GM18870 (cell line): Measurements from ENCODE around the gene DCD.
"Not testable (repeated sequence)": the region's sequence is repeated elsewhere in the genome, so short reads cannot be mapped to it uniquely, and the experiment has no call there.

Source experiments
- ATAC-seq: cut with Tn5 transposase; IDR thresholded peaks from one replicate; pipeline ENCODE4 v1.9.1; 2021; ENCODE audit warnings: moderate library complexity; ENCODE audit not compliant: unreplicated experiment

DCD gene

DNA sequence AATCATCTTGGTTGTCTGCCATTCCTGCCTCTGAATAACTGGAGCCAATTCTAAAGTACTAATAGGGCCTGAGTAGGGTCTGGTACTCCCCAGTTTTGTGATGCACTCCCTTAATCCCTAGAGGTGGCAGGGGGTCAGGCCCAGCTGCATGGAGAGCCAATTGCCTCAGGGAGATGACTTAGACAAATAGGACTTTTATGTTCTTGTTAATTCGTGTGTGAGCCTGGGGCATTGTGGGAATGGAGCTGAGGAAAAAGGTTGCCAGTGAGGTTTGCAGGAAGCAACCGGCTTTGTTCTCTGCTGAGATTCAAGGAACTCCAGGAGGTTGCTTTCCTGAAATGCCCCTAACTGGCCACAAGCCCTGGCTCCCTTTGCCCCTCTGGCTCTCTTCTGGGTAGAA lies 6.8 kb upstream of the DCD start:
- no peak for ATAC-seq

DNA sequence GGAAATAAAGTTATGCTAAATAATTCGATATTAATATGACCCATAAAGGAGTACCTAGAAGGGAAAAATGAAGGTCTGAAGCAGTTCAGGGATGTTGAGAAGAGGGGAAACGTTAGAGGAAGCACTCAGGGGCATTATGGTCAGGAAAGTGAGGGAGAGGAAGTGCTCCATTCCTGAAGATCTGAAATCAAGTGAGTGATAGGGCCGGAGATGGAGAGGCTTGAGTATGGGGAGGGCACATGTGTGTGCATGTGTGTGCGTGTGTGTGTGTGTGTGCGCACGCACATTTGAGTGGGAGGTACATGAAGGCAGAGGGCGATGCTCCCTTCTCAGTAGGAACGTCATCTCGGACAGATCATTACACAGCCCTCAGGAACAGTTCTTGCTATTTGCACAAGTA lies 4.9 kb upstream of the DCD start:
- ATAC-seq: no peak

DNA sequence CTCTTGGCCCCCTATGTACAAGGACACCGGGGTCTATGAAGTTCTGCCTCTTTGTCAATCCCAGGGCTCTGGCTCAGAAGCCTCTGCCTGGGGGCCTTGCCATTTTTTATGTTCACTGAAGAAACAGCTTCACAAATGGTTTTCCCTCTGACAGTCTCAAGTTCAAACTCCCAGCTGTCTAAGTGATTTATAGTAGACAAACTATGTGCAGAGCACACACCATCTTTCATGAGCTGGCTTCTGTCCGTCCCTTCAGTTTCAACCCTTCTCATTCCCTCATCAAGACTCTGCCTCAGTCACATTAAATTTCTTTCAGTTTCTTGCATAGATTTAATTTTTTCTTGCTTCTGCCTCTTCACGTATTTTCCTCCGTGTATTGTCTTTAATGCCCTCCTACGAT lies 2.7 kb upstream of the DCD start:
- ATAC-seq: no peak

DNA sequence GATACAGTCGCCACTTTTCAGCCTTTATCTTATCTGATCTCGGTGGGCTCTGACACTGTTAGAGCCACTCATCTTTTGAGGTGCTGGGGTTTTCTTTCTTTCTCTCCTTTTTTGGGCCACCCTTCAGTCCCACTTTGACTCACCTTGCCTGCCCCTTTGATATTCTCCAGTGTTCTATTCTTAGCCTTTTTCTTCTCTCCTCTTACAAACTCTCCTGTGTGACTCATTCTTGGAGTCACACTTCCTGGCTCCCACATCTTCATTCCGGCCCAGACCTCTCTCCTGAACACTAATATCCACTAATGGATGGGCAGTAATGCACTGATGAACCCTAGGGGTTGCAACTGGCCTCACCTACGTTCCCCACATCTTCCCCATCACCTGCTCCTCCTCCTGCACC lies 2.2 kb upstream of the DCD start:
- no peak for ATAC-seq

DNA sequence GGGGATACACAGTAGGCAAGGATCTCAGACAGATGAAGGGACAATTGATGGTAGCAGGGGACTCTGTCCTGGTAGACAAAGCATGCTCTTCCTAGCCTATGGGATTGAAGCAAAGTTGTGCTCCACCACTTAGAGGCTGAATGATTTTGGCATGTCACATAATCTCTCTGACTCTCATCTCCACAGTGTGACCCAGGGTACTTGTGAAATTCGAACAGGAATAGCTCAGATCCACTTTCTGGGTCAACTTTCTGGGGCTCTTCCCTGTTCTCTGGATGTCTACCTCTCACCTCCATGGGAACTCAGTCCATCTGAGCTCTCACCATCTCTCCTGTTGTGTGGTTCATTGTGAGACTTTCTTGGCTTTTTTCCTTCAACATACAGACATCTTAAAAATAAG lies 1.7 kb upstream of the DCD start:
- ATAC-seq: no peak

DNA sequence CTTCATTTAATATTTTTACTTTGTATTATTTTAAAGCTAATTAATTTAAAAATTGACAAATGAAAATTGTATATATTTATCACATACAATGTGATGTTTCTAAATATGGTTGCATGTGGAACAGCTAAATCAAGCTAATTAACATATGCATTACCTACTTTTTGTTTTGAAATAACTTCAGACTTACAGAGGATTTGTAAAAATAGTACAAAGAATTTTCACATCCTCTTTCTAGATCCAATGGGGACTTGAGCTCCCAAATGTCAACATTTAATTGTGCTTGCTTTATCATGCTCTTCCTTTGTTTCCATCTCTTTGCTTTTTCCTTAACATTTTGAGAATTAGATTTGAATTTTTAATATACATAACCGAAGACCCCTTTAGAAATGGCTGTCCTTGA lies 6.6 kb downstream of the DCD start:
- no peak for ATAC-seq

DNA sequence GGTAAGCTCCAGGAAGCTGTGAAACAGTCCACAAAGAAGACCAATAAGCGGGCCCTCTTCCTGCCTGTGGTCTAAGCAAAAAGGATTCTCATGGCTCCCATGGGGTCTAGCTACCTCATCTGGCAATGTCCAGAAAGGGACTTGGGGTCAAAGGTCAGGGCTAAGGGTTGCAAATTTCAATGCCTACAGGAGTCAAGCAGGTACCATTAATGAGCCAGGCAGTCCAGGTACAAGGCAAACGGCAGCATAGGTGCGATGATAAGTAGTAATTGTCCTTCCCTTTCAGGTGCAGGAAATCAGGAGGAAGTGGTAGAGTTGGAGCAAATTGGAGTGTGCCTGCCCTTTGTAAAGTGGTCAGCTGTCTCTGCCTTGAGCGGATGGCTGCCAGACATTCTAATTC lies 7.1 kb downstream of the DCD start:
- no peak for ATAC-seq

DNA sequence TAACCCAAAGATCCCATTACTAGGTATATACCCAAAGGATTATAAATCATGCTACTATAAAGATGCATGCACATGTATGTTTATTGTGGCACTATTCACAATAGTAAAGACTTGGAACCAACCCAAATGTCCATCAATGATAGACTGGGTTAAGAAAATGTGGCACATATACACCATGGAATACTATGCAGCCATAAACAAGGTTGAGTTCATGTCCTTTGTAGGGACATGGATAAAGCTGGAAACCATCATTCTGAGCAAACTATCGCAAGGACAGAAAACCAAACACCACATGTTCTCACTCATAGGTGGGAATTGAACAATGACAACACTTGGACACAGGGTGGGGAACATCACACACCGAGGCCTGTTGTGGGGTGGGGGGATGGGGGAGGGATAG lies 9.1 kb downstream of the DCD start:
- not testable (repeated sequence) for ATAC-seq

DNA sequence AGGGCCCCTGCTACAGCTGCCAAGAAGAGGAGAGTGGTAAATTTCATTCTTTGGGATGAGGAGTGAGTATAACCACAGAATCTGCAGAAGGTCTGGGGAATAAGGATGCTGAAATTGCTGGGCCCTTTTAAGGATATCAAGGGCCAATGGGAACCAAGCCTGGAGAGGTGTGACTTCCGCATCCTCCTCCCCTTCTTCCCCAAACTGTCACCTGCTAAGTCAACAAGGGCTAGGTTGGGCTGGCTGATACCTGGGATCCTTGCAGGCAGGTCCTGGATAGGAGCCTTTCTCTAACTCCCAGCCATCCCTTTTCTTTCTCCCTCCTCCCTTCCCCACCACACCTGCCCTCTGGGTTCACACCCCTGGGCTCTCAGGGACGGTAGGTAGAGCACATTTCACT lies 13.4 kb downstream of the DCD start, which contains the start of gene LACRT:
TSS of gene LACRT (minus strand) at position 101 of the 400 bp plus-strand sequence. CDS start at position 47, 54 bp downstream.
- no peak for ATAC-seq

DNA sequence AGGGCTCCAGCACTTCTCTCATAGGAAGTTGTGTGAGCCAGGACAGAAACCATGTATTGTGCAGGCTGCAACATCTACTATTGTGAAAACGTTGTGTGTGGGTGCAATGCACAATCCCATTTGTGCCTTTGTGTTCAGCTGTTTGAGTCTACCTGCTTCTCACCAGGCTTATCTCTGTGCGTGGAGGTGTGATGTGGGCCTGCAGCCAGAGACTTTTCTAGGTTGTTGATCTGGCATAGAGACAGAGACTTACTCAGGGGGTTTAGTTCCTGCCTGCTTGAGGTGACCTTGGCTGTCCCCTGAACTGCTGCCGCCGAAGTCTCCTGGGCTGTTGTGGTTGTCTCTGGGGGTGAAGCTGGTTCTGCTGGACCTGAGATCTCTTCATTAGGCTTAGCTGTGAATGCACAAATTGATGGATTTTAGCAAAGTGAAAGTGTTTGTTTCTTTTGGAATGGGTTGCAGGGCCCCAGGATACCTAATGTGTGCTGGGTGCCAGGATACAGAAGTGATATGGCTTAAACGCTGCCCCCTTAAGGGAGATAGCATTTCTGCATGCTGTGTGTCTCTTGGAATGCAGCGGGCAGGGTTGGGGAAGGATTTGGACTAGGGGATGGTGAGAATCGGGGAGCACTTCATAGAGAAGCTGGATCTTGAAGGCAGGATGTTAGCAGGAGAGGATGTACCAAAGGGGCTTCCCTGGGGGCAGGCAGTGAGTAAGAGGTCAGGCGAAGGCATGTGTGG lies 16.0 kb downstream of the DCD start:
- ATAC-seq: no peak

DNA sequence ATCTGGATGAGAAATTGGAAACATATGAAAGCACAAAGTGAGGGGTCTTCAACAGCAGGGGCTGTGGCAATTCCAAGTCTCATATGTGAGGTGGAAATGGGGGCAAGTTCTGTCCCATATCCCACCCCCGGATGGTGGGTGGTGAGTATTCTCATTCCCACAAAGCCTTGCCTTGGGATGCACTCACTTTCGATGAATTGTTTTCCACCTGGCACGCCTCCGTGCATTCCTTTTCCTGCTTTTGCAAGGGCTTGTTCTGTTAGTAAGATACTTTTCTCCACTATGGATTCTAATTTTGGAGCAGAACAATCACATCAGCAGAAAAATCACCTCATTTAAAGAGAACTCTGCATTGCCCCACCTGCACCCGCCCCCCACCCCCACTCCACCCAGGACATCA lies 16.6 kb downstream of the DCD start:
- ATAC-seq: no peak

DNA sequence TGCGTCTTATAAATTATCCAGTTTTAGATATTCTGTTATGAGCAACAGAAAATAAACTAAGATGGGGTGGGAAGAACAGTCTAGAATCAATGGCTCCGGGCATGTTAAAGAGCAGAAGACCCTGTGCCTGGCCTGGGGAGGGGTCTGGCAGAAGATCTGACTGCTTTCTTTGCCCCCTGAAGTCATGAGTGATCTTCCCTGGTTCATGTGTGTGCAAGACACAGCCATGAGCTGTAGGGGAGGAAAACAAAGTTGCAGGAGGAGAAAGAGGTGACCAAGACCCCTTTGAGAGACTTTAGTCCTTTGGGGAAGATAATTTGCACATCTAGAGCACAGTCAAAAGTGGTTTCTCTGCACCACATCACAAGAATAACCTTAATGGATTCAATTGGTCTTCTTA lies 18.2 kb downstream of the DCD start:
- ATAC-seq: no peak

DNA sequence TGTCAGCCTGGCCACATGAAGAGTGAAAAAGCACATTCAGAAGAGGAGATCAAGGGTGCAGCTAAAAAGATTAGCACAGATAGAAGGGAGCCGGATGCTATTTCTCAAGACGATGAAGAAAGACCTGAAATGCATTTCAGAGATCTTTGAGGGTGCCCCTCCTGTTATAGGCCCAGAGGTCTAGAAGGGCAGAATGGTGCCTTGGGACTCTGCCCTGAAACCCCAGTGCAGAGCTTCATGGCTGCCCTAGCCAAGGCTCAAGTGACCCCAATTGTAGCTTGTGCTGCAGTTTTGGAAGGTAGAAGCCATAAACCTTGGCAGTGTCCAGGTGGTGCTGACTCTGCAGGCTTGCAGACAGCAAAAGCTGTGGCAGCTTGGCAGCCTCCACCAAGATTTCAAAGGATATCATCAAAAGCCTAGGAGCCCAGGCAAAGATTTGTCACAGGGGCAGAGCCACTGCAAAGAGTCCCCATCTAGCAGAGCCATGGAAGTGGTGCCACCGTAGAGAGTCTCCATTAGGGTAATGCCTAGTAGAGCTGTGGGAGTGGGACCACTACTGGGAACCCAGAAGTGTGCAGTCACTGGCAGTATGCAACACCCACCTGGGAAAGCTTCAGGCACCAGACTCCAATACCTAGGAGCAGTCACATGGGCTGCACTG lies 19.8 kb downstream of the DCD start:
- ATAC-seq: no peak

DNA sequence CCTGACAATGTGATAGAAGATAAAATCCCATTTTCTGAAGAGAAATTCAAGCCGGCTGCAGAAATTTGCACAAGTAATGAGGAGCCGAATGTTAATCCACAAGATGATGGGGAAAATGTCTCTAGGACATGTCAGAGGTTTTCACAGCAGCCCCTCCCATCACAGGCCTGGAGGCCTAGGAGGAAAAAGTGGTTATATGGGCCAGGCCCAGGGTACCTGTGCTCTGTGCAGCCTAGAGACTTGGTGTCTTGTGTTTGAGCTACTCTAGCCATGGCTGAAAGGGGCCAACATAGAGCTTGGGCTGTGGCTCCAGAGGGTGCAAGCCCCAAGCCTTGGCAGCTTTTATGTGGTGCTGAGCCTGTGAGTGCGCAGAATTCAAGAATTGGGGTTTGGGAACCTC lies 20.9 kb downstream of the DCD start:
- no peak for ATAC-seq

DNA sequence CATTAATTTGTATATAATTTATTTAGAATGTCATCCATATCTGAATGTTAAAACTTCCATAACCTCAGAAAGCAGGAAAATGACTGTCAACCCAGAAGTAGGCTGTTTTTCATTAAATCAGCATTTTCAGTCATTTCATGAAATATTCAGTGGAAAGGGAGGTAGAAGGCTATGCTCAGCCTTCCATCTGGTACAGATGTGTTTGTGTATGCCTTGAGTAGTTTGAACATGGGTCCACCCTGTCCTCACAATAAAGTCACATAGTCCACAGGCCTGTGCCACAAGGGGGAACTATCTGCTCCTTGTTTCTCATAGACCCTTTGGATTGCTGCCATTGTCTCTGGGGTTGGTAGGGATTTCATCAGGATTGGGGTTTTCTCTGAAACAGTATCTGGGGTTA lies 22.6 kb downstream of the DCD start:
- ATAC-seq: no peak

DNA sequence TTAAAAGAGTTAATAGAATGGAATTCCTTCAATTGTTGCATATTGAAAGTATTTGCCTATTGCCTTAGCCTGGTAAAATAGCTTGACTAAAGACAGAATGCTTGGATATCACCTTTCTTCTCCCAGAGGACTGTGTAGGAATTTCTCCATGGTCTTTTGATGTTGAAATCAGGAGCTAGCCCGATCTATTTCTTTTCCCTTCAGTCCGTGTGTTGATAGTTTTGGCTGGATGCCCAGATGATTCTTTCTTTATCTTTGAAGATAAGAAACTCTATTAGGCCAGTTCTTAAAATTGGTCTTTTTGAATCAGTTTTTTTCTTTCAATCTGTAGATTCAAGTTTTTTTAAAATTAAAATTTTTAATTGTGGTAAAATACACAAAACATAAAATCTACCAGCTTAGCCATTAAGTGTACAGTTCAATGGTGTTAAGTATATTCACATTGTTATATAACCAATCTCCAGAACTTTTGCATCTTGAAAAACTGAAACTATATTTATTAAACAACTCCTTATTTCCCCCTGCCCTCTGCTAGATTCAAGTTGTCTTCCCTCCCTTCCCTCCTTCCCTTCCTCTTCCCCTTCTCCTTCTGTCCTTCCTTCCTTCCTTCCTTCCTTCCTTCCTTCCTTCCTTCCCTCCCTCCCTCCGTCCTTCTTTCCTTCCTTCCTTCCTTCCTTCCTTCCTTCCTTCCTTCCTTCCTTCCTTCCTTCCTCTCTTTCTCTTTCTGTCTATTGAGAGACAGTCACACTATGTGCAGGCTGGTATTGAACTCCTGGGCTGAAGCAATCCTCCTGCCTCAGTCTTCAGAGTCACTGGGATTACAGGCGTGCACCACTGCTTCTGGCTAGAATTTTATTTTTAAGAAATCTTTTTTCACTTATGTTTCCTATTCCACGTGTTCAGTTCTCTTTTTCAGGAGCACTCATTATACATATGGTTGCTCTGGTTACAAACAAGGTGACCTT lies 23.6 kb downstream of the DCD start:
- ATAC-seq: no peak

DNA sequence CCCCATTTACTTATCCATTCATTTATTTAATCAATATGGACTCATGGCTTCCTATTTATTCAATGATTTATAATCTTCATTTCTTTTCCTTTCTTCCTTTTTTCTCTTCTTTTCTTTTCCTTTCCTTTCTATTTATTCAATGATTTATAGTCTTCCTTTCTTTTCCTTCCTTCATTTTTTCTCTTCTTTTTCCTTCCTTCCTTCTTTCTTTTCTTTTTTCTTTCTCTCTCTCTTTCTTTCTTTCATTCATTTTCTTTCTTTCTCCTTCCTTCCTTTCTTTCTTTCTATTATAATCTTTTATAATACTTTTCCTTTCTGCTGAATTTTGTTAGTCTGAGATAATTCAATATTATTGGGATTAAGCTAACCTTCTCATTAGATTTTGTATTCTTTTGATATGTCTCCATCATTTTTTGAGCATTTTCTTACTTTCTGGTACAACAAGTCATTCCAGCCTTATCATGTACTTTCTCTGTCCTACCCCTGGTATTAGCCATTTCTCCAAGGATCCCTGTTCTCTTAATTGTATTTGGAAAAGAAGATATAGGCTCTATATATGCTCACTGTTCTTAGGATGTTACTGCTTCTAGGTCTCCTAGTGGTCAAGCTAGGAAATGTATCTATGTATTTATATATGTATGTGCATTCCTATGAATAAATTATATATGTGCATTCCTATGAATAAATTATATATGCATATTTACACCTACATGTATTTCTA lies 25.5 kb downstream of the DCD start:
- no peak for ATAC-seq

DNA sequence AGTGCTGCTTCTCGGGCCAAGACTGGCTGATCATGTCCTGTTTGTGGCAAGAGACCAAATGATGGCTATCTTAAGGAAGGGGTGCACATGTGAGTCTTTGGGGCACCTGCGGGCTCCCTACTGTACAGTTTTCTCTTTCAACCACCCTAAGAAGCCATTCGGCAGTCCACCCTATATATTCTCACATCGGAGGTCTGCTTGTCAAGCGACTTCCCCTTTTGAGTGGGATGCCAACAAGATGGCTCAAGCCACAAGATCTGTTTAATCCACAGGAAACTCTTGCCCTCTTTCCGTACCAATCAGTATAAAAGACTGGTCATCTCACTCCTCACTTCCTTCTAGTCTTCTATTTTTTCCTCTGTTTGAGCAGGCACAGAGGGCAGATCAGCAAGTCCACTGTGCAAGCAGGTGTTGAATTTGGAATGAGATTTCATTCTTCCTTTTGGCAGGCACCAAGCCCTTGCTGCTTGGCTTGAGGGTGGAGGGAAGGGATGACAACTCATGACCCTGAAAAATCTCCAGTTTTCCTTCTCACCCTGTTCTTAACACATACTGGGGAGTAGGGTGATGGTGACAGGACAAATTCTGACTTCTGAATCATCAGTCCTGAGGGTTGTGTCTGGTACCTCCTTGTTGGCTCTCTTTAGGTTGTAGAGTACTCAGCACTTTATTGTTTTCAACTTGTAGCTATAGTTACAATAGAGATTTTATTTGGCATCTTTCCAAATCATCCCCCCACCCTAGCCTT lies 31.1 kb downstream of the DCD start:
- no peak for ATAC-seq

DNA sequence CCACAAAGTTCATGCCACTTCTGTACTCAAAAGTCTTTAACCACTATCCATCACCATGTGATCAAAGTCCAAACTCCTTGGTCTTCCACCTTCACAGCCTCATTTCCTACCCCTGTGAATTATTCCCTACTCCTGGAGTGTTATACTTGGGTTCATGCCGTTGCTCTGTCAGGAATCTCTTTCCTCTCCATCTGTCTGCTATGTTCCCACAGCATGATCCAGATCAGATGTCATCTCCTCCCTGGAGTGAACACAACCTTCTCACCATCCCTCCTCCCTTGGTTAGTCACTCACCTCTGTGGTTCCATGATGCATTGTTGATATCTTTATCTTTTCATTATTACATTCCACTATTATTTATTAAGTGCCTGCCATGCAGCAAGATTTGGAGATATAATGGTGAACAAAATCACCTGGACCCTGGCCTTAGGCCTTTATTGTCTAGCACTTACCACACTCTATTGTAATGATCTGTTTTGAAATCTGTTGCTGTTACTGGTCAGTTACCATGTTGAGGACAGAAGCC lies 35.9 kb downstream of the DCD start:
- ATAC-seq: no peak

DNA sequence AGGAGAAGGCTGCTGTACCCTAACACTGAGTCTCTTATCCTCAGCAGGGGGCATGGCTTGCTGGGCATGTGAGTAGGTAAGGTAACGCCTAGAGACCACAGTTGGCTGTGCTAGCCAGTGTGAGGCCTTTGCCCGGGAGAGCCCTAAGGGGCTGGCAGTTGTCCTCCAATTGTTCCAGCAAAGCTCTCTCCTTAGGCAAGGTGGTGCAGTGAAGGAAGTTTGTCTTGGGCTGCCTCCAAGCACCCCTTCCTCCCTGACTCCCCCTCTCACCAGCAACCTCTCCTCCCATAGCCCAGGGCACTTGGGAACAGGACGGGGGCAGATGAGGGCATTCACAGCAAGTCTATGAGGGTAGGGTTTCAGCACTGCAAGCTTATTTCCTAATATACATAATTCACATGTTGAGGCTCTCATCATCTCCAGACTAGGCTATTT lies 36.4 kb downstream of the DCD start:
- no peak for ATAC-seq
